Activated naive CD4-positive, alpha-beta T cell treated with anti-CD3 and anti-CD28 coated beads, Interleukin-2, amount 50 U/mL, for 72 hours (primary cell): ENCODE results near the gene AKIRIN2. TPM values are rescaled to one million over a fixed set of nuclear protein-coding genes. Genes with fewer than 3 reads are reported as not detected.
A peak's percentile ranks its signal among the peaks of the same experiment; 100 is the strongest.
"Not testable (repeated sequence)": the region's sequence is repeated elsewhere in the genome, so short reads cannot be mapped to it uniquely, and the experiment has no call there.

Experiments
- ATAC-seq, 2 donors: fragments of 150-1000 bp; cut with Tn5 transposase; 2 replicates each; pipeline ENCODE4 v1.10.0; 2021; ENCODE audit warnings: mild to moderate bottlenecking in 2 of 2, moderate library complexity in 2 of 2
- DNase-seq, 2 donors: peaks; one replicate each; pipeline ENCODE4 v3.0.0; 2021 to 2022; ENCODE audit warnings: low spot score in 2 of 2
- H3K27ac Mint-ChIP-seq, 2 donors: one replicate each; pipeline ENCODE4 v1.8.0; 2022; ENCODE audit warnings: mild to moderate bottlenecking in 2 of 2, mixed read lengths in 2 of 2
- H3K36me3 Mint-ChIP-seq, 2 donors: one replicate each; pipeline ENCODE4 v1.8.0; 2022; ENCODE audit warnings: mixed read lengths in 2 of 2
- H3K9me3 Mint-ChIP-seq, 2 donors: one replicate each; pipeline ENCODE4 v1.8.0; 2022; ENCODE audit warnings: mixed read lengths in 2 of 2
- total RNA-seq, 2 donors: library from RNA; stranded (reverse); gene quantifications; one replicate each; pipeline ENCODE4 v1.2.3, GENCODE V29; 2022

The AKIRIN2 gene
- total RNA-seq, 2 donors from 2014 or later, result 48.8 to 63.4 TPM

- DNase-seq (peak in 1 of 2 donors; percentile 31), ATAC-seq (peak; percentile 19 to 30)
- H3K27ac Mint-ChIP-seq, result peak overlapping the region; percentile 97 to 98
- H3K36me3 Mint-ChIP-seq, result peaks cover 21 to 38% of the 10 kb centered on the region in 2 donors
- H3K9me3 Mint-ChIP-seq, result no peaks in the 10 kb centered on the region
Observed at GRCh38 chr6:87700397-87701343, 1.4 kb downstream of the AKIRIN2 start.

- DNase-seq (no peak), ATAC-seq (no peak)
- no peaks in the 10 kb centered on the region for H3K9me3 Mint-ChIP-seq
- peaks cover 21 to 38% of the 10 kb centered on the region in 2 donors for H3K36me3 Mint-ChIP-seq
- H3K27ac Mint-ChIP-seq, result peak overlapping the region; percentile 97 to 98
Observed at GRCh38 chr6:87699576-87699975, 2.5 kb downstream of the AKIRIN2 start.

- peak overlapping the region; percentile 73 to 83 for H3K27ac Mint-ChIP-seq
- peaks cover 21 to 38% of the 10 kb centered on the region in 2 donors for H3K36me3 Mint-ChIP-seq
- ATAC-seq (peak in 1 of 2 donors; percentile 10), DNase-seq (no peak)
- no peaks in the 10 kb centered on the region for H3K9me3 Mint-ChIP-seq
Observed at GRCh38 chr6:87698547-87699006, 3.5 kb downstream of the AKIRIN2 start.

- peak overlapping the region in 1 of 2 donors; percentile 73 for H3K27ac Mint-ChIP-seq
- DNase-seq, result no peak
- peaks cover 21 to 38% of the 10 kb centered on the region in 2 donors for H3K36me3 Mint-ChIP-seq
- no peak for ATAC-seq
- no peaks in the 10 kb centered on the region for H3K9me3 Mint-ChIP-seq
Observed at GRCh38 chr6:87697581-87698546, 4.2 kb downstream of the AKIRIN2 start.

GRCh38 chr6:87696817-87697216, 5.2 kb downstream of the AKIRIN2 start:
- not testable (repeated sequence) for ATAC-seq, H3K27ac Mint-ChIP-seq, H3K9me3 Mint-ChIP-seq, DNase-seq
- H3K36me3 Mint-ChIP-seq, result peaks cover 11 to 38% of the 10 kb centered on the region in 2 donors

- no peak for DNase-seq
- Mint-ChIP-seq H3K27ac (no peak overlapping the region), H3K36me3 (peaks cover 0 to 1% of the 10 kb centered on the region in 2 donors), H3K9me3 (no peaks in the 10 kb centered on the region)
- ATAC-seq, result peak; percentile 35 to 49
Observed at GRCh38 chr6:87692086-87692485, 9.9 kb downstream of the AKIRIN2 start.

- DNase-seq (no peak), ATAC-seq (no peak)
- no peaks in the 10 kb centered on the region for H3K9me3 Mint-ChIP-seq
- H3K27ac Mint-ChIP-seq, result peak overlapping the region in 1 of 2 donors; percentile 44
- H3K36me3 Mint-ChIP-seq, result no peaks in the 10 kb centered on the region
Observed at GRCh38 chr6:87690441-87690840, 11.6 kb downstream of the AKIRIN2 start.

GRCh38 chr6:87687893-87688292, 14.1 kb downstream of the AKIRIN2 start:
- H3K27ac Mint-ChIP-seq, H3K36me3 Mint-ChIP-seq, ATAC-seq, DNase-seq, H3K9me3 Mint-ChIP-seq: not testable (repeated sequence)

- no peak overlapping the region for H3K27ac Mint-ChIP-seq
Observed at GRCh38 chr6:87687296-87687695, 14.7 kb downstream of the AKIRIN2 start.

GRCh38 chr6:87686636-87687205, 15.3 kb downstream of the AKIRIN2 start:
- not testable (repeated sequence) for DNase-seq, H3K36me3 Mint-ChIP-seq, H3K27ac Mint-ChIP-seq, H3K9me3 Mint-ChIP-seq, ATAC-seq

More at GRCh38 chr6:87687296-87687695, 14.7 kb downstream of the AKIRIN2 start:
- DNase-seq (no peak), ATAC-seq (no peak)
- no peaks in the 10 kb centered on the region for H3K9me3 Mint-ChIP-seq
- no peaks in the 10 kb centered on the region for H3K36me3 Mint-ChIP-seq

GRCh38 chr6:87684895-87685654, 17.0 kb downstream of the AKIRIN2 start:
- H3K36me3 Mint-ChIP-seq, result peaks cover 0 to 9% of the 10 kb centered on the region in 2 donors
- no peak overlapping the region for H3K27ac Mint-ChIP-seq
- no peaks in the 10 kb centered on the region for H3K9me3 Mint-ChIP-seq
- no peak for DNase-seq
- ATAC-seq, result no peak

GRCh38 chr6:87683890-87684289, 18.1 kb downstream of the AKIRIN2 start:
- Mint-ChIP-seq H3K36me3 (peaks cover 0 to 15% of the 10 kb centered on the region in 2 donors), H3K27ac (no peak overlapping the region), H3K9me3 (no peaks in the 10 kb centered on the region)
- DNase-seq (no peak), ATAC-seq (no peak)

- DNase-seq, result no peak
- Mint-ChIP-seq H3K9me3 (no peaks in the 10 kb centered on the region), H3K27ac (peak overlapping the region in 1 of 2 donors; percentile 44), H3K36me3 (peaks cover 4 to 23% of the 10 kb centered on the region in 2 donors)
- peak; percentile 82 to 90 for ATAC-seq
Observed at GRCh38 chr6:87682310-87682709, 19.7 kb downstream of the AKIRIN2 start.

- H3K27ac Mint-ChIP-seq, result no peak overlapping the region
- no peak for DNase-seq
Observed at GRCh38 chr6:87675004-87675681, 26.9 kb downstream of the AKIRIN2 start.

GRCh38 chr6:87674290-87674689, 27.7 kb downstream of the AKIRIN2 start:
- H3K36me3 Mint-ChIP-seq, result peaks cover 4 to 45% of the 10 kb centered on the region in 2 donors
- no peaks in the 10 kb centered on the region for H3K9me3 Mint-ChIP-seq
- DNase-seq, result no peak
- no peak for ATAC-seq
- H3K27ac Mint-ChIP-seq, result no peak overlapping the region

More at GRCh38 chr6:87675004-87675681, 26.9 kb downstream of the AKIRIN2 start:
- Mint-ChIP-seq H3K9me3 (no peaks in the 10 kb centered on the region), H3K36me3 (peaks cover 4 to 44% of the 10 kb centered on the region in 2 donors)
- ATAC-seq, result no peak
